ENCODE measurements around the gene SNRNP48.
A peak's percentile ranks its signal among the peaks of the same experiment; 100 is the strongest.

The SNRNP48 gene

DNA sequence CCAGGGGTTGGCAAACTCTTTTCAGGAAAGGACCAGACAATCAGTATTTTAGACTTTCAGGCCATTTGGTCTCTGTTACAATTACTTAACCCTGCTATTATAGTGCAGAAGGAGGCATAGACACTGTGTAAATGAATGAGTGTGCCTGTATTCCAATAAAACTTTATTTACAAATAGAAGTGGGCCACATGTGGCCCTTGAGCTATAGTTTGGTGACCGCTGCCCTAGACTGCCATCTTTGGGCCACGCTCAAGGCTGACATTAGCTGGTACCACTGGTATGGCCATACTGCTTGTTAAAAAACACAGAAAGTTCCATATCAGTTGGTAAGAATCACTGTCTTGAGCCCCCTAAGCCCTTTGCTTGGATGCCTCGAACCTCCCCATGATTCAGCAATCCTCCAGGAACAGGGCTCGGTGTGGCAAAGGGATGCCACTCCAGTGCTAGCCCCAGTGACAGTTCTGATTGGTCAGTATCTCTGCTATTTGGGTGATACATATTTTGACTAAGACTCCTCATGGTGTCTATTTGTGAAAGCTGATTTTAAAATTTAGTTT, 23.3 kb upstream of the SNRNP48 start:
- DNase-seq (ENCODE audit: low read depth, low spot score), result no peak
- in situ Hi-C loops (cut with HindIII; ENCODE audit: low sequenced_read_pairs), result no loop called here
- TF ChIP-seq, protein P1, sequence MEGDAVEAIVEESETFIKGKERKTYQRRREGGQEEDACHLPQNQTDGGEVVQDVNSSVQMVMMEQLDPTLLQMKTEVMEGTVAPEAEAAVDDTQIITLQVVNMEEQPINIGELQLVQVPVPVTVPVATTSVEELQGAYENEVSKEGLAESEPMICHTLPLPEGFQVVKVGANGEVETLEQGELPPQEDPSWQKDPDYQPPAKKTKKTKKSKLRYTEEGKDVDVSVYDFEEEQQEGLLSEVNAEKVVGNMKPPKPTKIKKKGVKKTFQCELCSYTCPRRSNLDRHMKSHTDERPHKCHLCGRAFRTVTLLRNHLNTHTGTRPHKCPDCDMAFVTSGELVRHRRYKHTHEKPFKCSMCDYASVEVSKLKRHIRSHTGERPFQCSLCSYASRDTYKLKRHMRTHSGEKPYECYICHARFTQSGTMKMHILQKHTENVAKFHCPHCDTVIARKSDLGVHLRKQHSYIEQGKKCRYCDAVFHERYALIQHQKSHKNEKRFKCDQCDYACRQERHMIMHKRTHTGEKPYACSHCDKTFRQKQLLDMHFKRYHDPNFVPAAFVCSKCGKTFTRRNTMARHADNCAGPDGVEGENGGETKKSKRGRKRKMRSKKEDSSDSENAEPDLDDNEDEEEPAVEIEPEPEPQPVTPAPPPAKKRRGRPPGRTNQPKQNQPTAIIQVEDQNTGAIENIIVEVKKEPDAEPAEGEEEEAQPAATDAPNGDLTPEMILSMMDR (IDR thresholded peaks at IDR 0.05; ENCODE audit: low read depth, low read length), result no peak
- H3K4me3 ChIP-seq (ENCODE audit: low read depth, low read length), result no peak overlapping the region

DNA sequence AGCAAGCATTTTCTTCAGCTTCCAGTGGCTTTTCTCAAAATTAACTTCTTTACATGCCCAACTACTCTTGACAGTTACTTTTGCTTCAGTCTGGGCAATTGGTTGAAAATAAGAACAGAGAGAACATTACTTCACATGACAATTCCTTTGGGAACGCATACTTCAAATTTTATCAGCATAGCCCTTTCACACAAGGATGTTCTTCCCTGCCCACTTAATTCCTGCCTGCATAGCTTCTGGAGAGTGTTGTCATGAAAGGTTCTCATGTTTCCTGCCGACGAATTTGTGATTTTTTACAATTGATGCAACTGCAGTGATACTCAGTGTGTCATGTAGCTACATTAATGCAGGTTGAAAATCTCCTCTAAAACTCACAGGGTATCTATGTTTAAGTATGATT, 22.0 kb upstream of the SNRNP48 start:
- in situ Hi-C loops (cut with HindIII; ENCODE audit: low sequenced_read_pairs), result no loop called here
- no peak overlapping the region for H3K4me3 ChIP-seq (ENCODE audit: low read depth, low read length)
- TF ChIP-seq, protein P1 (IDR thresholded peaks at IDR 0.05; ENCODE audit: low read depth, low read length), result no peak
- DNase-seq (ENCODE audit: low read depth, low spot score), result peak; percentile 21

DNA sequence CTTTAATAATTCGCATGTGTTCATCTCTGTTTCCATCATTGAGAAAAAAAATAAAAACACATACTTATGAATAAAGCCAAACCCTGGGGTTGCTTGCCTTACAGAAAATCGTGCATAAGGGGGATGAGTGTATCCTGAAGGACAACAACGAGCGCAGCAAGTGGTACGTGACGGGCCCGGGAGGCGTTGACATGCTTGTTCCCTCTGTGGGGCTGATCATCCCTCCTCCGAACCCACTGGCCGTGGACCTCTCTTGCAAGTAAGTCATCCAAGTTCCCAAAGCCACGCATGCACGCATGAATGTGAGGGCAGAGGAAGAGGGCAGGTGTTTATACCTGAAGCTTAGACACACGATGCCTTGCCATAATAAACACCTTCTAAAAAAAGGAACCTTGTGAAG, 20.9 kb upstream of the SNRNP48 start:
- DNase-seq (ENCODE audit: low read depth, low spot score), result no peak
- TF ChIP-seq, protein P1 (IDR thresholded peaks at IDR 0.05; ENCODE audit: low read depth, low read length), result no peak
- in situ Hi-C loops (cut with HindIII; ENCODE audit: low sequenced_read_pairs), result no loop called here
- no peak overlapping the region for H3K4me3 ChIP-seq (ENCODE audit: low read depth, low read length)

DNA sequence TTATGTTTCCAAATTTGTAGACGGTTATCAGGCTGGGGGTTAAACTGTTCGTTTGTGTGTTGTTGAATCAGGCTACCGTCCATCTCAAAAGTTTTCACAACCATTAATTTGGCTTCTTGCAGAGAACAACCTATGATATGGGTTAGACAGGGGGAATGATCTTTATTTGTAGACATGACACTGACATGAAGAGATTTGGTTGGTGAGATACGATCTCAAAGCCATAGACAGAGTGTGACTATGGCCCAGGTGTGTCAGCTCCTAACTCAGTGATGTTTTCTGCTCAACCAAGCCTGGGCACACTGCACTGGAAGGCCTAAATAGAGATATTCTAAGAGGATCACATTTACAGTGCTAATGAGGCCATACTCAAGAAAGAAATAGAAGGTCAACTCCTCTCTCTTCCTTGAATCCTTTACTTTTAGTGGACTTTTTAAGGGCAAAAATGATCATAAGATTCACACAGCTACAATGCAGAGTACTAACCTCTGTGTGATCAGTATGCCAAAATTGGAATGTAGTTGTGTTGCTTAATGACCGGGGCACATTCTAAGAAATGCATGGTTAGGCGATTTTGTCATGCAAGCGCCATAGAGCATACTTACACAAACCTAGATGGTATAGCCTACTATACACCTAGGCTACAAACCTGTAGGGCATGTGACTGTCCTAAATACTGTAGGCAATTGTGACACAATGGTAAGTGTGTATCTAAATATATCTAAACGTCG, 17.6 kb upstream of the SNRNP48 start:
- no peak for DNase-seq (ENCODE audit: low read depth, low spot score)
- TF ChIP-seq, protein P1 (IDR thresholded peaks at IDR 0.05; ENCODE audit: low read depth, low read length), result no peak
- H3K4me3 ChIP-seq (ENCODE audit: low read depth, low read length), result no peak overlapping the region
- in situ Hi-C loops (cut with HindIII; ENCODE audit: low sequenced_read_pairs), result no loop called here

DNA sequence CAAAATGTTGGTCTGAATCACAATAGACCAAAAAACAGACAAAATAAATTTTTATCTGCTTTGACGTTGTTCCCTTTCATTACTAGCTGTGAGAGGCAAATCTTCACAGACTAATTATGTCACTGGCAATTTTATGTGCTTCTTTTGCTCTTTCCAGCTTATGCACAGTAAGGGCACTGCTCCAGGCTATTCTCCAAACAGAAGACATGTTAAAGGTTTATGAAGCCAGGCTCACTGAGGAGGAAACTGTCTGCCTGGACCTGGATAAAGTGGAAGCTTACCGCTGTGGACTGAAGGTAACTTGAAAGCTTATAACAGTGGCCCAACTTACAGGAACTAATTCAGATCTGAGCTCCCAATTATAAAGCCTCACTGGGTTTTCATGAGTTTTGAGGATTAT, 15.5 kb upstream of the SNRNP48 start:
- TF ChIP-seq, protein P1 (IDR thresholded peaks at IDR 0.05; ENCODE audit: low read depth, low read length), result no peak
- in situ Hi-C loops (cut with HindIII; ENCODE audit: low sequenced_read_pairs), result no loop called here
- no peak for DNase-seq (ENCODE audit: low read depth, low spot score)
- no peak overlapping the region for H3K4me3 ChIP-seq (ENCODE audit: low read depth, low read length)

DNA sequence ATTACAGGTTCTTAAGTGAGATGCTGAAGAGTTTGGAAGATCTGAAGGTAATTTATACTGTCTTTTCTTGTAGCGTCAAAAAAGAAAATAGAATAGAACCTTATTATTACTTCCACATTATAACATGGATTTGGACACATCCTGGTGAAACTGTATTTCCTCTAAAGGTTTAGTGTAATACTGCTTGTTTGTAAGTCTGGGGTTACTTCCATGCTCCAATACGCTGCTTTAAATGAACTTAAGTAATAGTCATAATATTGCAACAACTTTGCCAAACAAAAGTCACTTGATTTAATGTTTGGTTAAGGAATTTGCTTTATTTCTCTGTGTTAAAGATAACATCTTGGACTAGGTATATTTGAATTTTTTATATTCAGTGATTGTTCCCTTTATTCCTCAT, 11.5 kb upstream of the SNRNP48 start:
- TF ChIP-seq, protein P1 (IDR thresholded peaks at IDR 0.05; ENCODE audit: low read depth, low read length), result no peak
- DNase-seq (ENCODE audit: low read depth, low spot score), result no peak
- H3K4me3 ChIP-seq (ENCODE audit: low read depth, low read length), result no peak overlapping the region
- in situ Hi-C loops (cut with HindIII; ENCODE audit: low sequenced_read_pairs), result no loop called here

Data from astrocyte of the spinal cord (primary cell).